PFSK-1 (cell line): Measurements from ENCODE around the gene SIGLEC5.

Source experiments
- FOXP2 ChIP-seq: optimal IDR thresholded peaks from 2 replicates; pipeline ENCODE3; 2011; ENCODE audit warnings: borderline replicate concordance, control low read depth, inconsistent platforms; ENCODE audit not compliant: insufficient read depth; ENCODE audit errors: extremely low read length, extremely low read depth
- POLR2AphosphoS5 ChIP-seq: IDR thresholded peaks from 2 replicates; pipeline ENCODE4 v1.6.1; 2012; ENCODE audit warnings: low read depth, mild to moderate bottlenecking, control low read depth, low read length, moderate library complexity
- SIN3A ChIP-seq: IDR thresholded peaks from 2 replicates; pipeline ENCODE4 v1.6.1; 2012; ENCODE audit warnings: mild to moderate bottlenecking, low read length, moderate library complexity, borderline replicate concordance; ENCODE audit not compliant: insufficient read depth
- TAF1 ChIP-seq: IDR thresholded peaks from 2 replicates; pipeline ENCODE4 v1.6.1; 2012; ENCODE audit warnings: low read length, control low read depth, borderline replicate concordance; ENCODE audit not compliant: insufficient read depth
- TF ChIP-seq, protein P1 (sequence below), 2 experiments: IDR thresholded peaks; 2 replicates each; pipeline versions ENCODE4 v1.6.1 to v1.8.0; 2011 to 2012; ENCODE audit warnings: low read depth in 2 of 2, low read length in 2 of 2, control low read depth in 1 of 2, inconsistent platforms in 1 of 2, mild to moderate bottlenecking in 1 of 2, moderate library complexity in 1 of 2; ENCODE audit not compliant: insufficient read depth in 1 of 2

Gene SIGLEC5

DNA sequence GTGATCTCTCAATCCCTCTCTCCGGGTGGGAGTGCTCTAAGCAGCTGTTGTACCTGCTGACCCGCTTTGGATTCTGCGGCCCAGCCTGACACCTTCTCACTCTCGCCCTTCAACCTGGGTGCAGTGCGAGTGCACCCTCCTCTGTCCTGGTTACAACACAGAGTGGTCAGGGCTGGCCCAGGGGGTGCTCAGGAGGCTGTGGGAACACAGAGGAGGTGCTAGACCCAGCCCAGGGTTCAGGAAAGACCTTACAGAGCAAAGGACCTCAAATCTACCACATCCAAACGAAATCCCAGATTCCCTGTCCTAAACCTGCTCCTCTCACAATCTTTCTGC, 35.5 kb downstream of the SIGLEC5 start:
- no peak for TF ChIP-seq POLR2AphosphoS5
- TF ChIP-seq SIN3A: no peak
- TF ChIP-seq, protein P1, sequence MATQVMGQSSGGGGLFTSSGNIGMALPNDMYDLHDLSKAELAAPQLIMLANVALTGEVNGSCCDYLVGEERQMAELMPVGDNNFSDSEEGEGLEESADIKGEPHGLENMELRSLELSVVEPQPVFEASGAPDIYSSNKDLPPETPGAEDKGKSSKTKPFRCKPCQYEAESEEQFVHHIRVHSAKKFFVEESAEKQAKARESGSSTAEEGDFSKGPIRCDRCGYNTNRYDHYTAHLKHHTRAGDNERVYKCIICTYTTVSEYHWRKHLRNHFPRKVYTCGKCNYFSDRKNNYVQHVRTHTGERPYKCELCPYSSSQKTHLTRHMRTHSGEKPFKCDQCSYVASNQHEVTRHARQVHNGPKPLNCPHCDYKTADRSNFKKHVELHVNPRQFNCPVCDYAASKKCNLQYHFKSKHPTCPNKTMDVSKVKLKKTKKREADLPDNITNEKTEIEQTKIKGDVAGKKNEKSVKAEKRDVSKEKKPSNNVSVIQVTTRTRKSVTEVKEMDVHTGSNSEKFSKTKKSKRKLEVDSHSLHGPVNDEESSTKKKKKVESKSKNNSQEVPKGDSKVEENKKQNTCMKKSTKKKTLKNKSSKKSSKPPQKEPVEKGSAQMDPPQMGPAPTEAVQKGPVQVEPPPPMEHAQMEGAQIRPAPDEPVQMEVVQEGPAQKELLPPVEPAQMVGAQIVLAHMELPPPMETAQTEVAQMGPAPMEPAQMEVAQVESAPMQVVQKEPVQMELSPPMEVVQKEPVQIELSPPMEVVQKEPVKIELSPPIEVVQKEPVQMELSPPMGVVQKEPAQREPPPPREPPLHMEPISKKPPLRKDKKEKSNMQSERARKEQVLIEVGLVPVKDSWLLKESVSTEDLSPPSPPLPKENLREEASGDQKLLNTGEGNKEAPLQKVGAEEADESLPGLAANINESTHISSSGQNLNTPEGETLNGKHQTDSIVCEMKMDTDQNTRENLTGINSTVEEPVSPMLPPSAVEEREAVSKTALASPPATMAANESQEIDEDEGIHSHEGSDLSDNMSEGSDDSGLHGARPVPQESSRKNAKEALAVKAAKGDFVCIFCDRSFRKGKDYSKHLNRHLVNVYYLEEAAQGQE (IDR thresholded peaks at IDR 0.05; ENCODE audit: insufficient read depth in 1 of 2, low read depth in 2 of 2, low read length in 2 of 2): no peak
- TF ChIP-seq TAF1: no peak
- TF ChIP-seq FOXP2: no peak

DNA sequence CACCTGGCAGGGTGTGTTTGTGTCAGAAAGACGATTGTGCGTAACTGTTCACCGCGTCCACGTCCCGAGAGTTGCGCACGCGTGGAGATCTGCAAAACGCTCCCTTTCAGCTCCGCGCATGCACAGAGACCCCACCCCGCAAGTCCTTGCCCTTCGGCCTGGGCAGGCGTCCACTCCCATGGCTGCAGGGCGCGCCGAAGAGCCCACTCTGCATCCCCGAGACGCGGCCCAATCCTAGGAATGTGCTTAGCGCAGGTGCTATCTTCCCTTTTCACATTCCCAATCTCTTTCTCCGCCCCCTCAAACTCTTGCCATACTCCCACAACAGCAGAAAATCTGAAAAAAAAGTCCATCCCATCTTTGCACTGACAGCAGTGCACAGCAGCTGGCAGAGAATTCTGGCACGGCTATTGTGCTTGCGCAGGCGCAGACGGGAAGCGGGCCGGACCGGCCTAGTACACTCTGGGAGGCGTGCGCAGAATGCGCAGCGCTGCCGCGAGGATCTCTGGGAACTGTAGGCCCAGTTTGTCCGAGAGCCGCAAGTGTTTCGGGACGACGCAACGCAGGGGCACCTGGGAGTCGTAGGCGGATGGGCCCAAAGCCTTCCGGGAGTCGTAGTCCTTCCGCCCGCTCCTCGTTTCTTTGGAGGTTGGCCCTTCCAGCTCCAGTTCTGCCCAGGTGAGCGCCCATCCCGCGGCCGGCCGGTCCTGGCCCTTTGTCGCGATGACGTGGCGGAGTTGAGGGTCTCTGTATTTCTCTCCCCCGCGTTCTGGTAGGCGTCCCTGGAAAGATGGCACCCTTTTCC, 36.0 kb downstream of the SIGLEC5 start:
- TF ChIP-seq TAF1 (peak; percentile 84), POLR2AphosphoS5 (peak; percentile 82), SIN3A (0 out of 2 replicates have a peak, but pooled peaks have one; percentile 35), FOXP2 (peak; percentile 90)
- TF ChIP-seq, protein P1 (IDR thresholded peaks at IDR 0.05; ENCODE audit: insufficient read depth in 1 of 2, low read depth in 2 of 2, low read length in 2 of 2): peak in 1 of 2 experiments; percentile 24; a peak in 1 of 4 replicates

DNA sequence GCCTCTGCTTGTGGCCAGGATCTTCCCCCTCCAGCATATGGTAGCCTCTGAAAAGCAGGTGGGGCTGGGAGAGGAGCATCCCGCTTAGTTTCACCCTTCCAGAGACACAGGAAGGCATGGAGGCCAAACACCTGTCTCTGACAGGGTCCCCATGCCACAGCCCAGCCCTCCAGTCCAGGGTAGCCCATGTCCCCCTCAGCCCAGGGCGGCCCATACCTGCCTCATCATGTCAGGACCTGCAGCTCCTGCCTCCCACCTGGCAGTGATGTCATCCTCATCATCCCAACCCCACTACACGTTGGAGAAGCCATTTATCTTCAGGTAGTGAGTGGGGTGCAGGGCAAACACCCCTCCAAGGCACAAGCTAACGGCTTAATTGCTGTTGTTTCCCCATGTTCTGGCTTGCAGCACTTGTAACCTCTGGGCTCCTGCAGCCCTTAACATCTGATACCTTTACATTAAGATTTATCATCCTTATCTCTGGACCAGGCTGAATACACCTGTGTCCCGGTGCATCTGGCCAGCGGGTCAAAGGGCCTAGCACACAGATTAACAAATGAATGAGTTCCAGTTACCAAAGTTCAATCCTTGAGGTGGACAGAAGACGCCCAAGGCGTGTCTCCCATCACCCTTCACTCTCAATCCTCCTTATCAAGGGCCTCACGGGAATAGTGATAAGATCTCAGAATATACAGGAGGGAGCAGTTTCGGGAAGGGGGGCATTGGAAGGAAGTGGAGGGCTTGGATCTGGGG, 36.9 kb downstream of the SIGLEC5 start:
- TF ChIP-seq TAF1: no peak
- TF ChIP-seq, protein P1 (IDR thresholded peaks at IDR 0.05; ENCODE audit: insufficient read depth in 1 of 2, low read depth in 2 of 2, low read length in 2 of 2): no peak
- no peak for TF ChIP-seq POLR2AphosphoS5
- TF ChIP-seq FOXP2: no peak
- no peak for TF ChIP-seq SIN3A

DNA sequence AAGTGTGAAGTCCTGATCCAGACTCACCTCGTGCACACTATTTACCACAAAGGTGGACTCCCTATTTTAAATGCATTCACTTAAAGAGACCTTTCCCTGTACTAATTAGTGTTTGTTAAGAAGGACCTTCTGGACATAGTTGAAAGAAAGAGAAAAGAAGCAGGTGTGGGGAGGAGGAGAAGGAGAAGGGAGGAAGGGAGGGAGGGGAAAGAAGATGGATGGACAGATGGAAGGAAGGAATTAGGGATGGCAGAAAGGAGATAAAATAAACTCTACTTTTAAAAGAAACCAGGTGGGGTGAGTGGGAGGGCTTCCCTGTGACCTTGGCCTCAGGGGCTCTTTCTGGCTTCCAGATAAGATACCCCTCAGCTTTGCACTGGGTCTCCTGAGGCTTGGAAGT, 37.7 kb downstream of the SIGLEC5 start:
- TF ChIP-seq SIN3A (no peak), TAF1 (no peak), FOXP2 (no peak), POLR2AphosphoS5 (no peak)
- TF ChIP-seq, protein P1 (IDR thresholded peaks at IDR 0.05; ENCODE audit: insufficient read depth in 1 of 2, low read depth in 2 of 2, low read length in 2 of 2): no peak
